ENCODE measurements around the gene FGF7. TPM values are rescaled to one million over a fixed set of nuclear protein-coding genes. Genes with fewer than 3 reads are reported as not detected.

Gene FGF7
- total and polyA plus RNA-seq, 2 donors (not counting 1 experiment from before 2014, with no cell fraction given) = 0.10 TPM; not detected in 1

GRCh38 chr15:49452595-49452994, 29.6 kb downstream of the FGF7 start:
- Mint-ChIP-seq H3K4me3 (no peak overlapping the region), H3K4me1 (no peaks in the 10 kb centered on the region), H3K27ac (no peak overlapping the region), H3K9me3 (ENCODE audit: insufficient read depth) (no peaks in the 10 kb centered on the region), H3K27me3 (peaks cover 16% of the 10 kb centered on the region)
- Histone ChIP-seq H4K20me1 (ENCODE audit: control insufficient read depth, insufficient read depth, low read length, poor library complexity, severe bottlenecking) (no peaks in the 10 kb centered on the region), H3K27me3 (replicated peaks in 1 of 4; ENCODE audit: control extremely low read depth in 1 of 4, control insufficient read depth in 3 of 4, insufficient read depth in 4 of 4, low read length in 3 of 4) (no peaks in the 10 kb centered on the region), H3K27ac (ENCODE audit: low read length in 2 of 2) (no peak overlapping the region), H2AFZ (ENCODE audit: insufficient read depth, low read depth, low read length, poor library complexity, severe bottlenecking) (no peak overlapping the region), H3K36me3 (replicated peaks in 1 of 2; ENCODE audit: control extremely low read depth in 1 of 2, control insufficient read depth in 1 of 2, extremely low read depth in 1 of 2, insufficient read depth in 2 of 2, low read length in 1 of 2) (no peaks in the 10 kb centered on the region), H3K4me3 (ENCODE audit: control extremely low read depth in 1 of 5, extremely low read depth in 1 of 5, insufficient read depth in 1 of 5, low read depth in 2 of 5, low read length in 4 of 5) (no peak overlapping the region), H3K9ac (ENCODE audit: low read length) (no peak overlapping the region), H3K79me2 (ENCODE audit: control insufficient read depth, insufficient read depth, low read length) (no peaks in the 10 kb centered on the region), H3K4me2 (replicated peaks; ENCODE audit: low read depth, low read length, poor library complexity, severe bottlenecking) (no peak overlapping the region), H3K4me1 (ENCODE audit: control insufficient read depth in 2 of 2, insufficient read depth in 2 of 2, low read length in 2 of 2) (no peaks in the 10 kb centered on the region), H3K9me3 (ENCODE audit: control extremely low read depth in 1 of 3, control insufficient read depth in 2 of 3, insufficient read depth in 1 of 3, low read length in 2 of 3) (no peaks in the 10 kb centered on the region)
- DNase-seq (no peak), ATAC-seq (ENCODE audit: low read depth) (no peak)
- POLR2A ChIA-PET = no interaction called here
- TF ChIP-seq CTCF (IDR thresholded peaks at IDR 0.05) = no peak
- no peak for TF ChIP-seq EZH2 (IDR thresholded peaks at IDR 0.05; ENCODE audit: borderline replicate concordance, insufficient read depth, low read depth, low read length, poor library complexity, severe bottlenecking)
- WGBS (ENCODE audit: insufficient coverage) = no CpG with 5 or more reads among the region's 1 CpG
- CTCF ChIA-PET = no interaction called here
- intact Hi-C loops (cut with micrococcal nuclease) = no loop called here

GRCh38 chr15:49456166-49456565, 33.1 kb downstream of the FGF7 start:
- Histone ChIP-seq H3K36me3 (replicated peaks in 1 of 2; ENCODE audit: control extremely low read depth in 1 of 2, control insufficient read depth in 1 of 2, extremely low read depth in 1 of 2, insufficient read depth in 2 of 2, low read length in 1 of 2) (no peaks in the 10 kb centered on the region), H3K4me3 (ENCODE audit: control extremely low read depth in 1 of 5, extremely low read depth in 1 of 5, insufficient read depth in 1 of 5, low read depth in 2 of 5, low read length in 4 of 5) (no peak overlapping the region), H3K9ac (ENCODE audit: low read length) (no peak overlapping the region), H3K9me3 (ENCODE audit: control extremely low read depth in 1 of 3, control insufficient read depth in 2 of 3, insufficient read depth in 1 of 3, low read length in 2 of 3) (no peaks in the 10 kb centered on the region), H3K27me3 (replicated peaks in 1 of 4; ENCODE audit: control extremely low read depth in 1 of 4, control insufficient read depth in 3 of 4, insufficient read depth in 4 of 4, low read length in 3 of 4) (no peaks in the 10 kb centered on the region), H4K20me1 (ENCODE audit: control insufficient read depth, insufficient read depth, low read length, poor library complexity, severe bottlenecking) (no peaks in the 10 kb centered on the region), H3K4me2 (replicated peaks; ENCODE audit: low read depth, low read length, poor library complexity, severe bottlenecking) (no peak overlapping the region), H3K4me1 (ENCODE audit: control insufficient read depth in 2 of 2, insufficient read depth in 2 of 2, low read length in 2 of 2) (no peaks in the 10 kb centered on the region), H3K79me2 (ENCODE audit: control insufficient read depth, insufficient read depth, low read length) (no peaks in the 10 kb centered on the region), H3K27ac (ENCODE audit: low read length in 2 of 2) (no peak overlapping the region), H2AFZ (ENCODE audit: insufficient read depth, low read depth, low read length, poor library complexity, severe bottlenecking) (no peak overlapping the region)
- Mint-ChIP-seq H3K4me1 (no peaks in the 10 kb centered on the region), H3K27me3 (peaks cover 23% of the 10 kb centered on the region), H3K9me3 (ENCODE audit: insufficient read depth) (no peaks in the 10 kb centered on the region), H3K27ac (no peak overlapping the region), H3K4me3 (no peak overlapping the region)
- DNase-seq (no peak), ATAC-seq (ENCODE audit: low read depth) (no peak)
- ChIA-PET POLR2A (no interaction called here), CTCF (no interaction called here)
- intact Hi-C loops (cut with micrococcal nuclease) = no loop called here
- TF ChIP-seq EZH2 (IDR thresholded peaks at IDR 0.05; ENCODE audit: borderline replicate concordance, insufficient read depth, low read depth, low read length, poor library complexity, severe bottlenecking) (no peak), CTCF (IDR thresholded peaks at IDR 0.05) (no peak)
